HepG2 (cell line): ENCODE measurements around the gene PARD3. TPM values are rescaled to one million over a fixed set of nuclear protein-coding genes. Genes with fewer than 3 reads are reported as not detected.

Source experiments
- ATAC-seq: fragments of 200-7000 bp; cut with Tn5 transposase; 3 replicates; pipeline ENCODE4 v1.9.1; 2020; ENCODE audit warnings: mild to moderate bottlenecking, moderate library complexity
- BruUV-seq: library from RNA; stranded (reverse); fragments of 400-500 nt; replicated peaks from 2 replicates; lab custom pipeline; 2021; lab: Mats Ljungman, UMichigan
- CTCF ChIA-PET: fragments of 300-600 bp; formaldehyde crosslinking; extraction: SDS; loops from one replicate; lab custom pipeline; 2021; ENCODE audit warnings: low total read pairs, inconsistent platforms, low intra/inter-chr PET ratio; lab: Yijun Ruan, JAX
- POLR2A ChIA-PET: fragments of 350-600 bp; sonication (Branson Sonifier 250); formaldehyde crosslinking; loops from one replicate; lab custom pipeline; 2020; ENCODE audit warnings: antibody characterized with exemption, inconsistent platforms; lab: Yijun Ruan, JAX
- DNase-seq: peaks from one replicate; pipeline ENCODE4 v3.0.0-alpha.2; 2015; ENCODE audit warnings: low spot score
- FAIRE-seq: peaks from 3 replicates; lab custom pipeline; 2011; peaks lifted over from hg19 to GRCh38; lab: Jason Lieb, UNC
- H2AFZ ChIP-seq: one replicate; pipeline ENCODE4 v1.6.1; 2011; ENCODE audit warnings: low read length, inconsistent platforms
- H3K27ac ChIP-seq: fragments of 300-600 bp; 3 replicates; pipeline ENCODE4 v1.8.0; 2011; ENCODE audit warnings: mixed run types, mild to moderate bottlenecking, mixed read lengths, low read length, inconsistent platforms; ENCODE audit not compliant: insufficient read depth; ENCODE audit errors: extremely low read length
- H3K27me3 ChIP-seq, 2 experiments: fragments of 200-600 bp in 1 of 2; 2 replicates in 1 of 2; 3 replicates in 1 of 2; pipeline versions ENCODE4 v1.6.0 to v1.8.0; 2011; ENCODE audit warnings: low read length in 2 of 2, mild to moderate bottlenecking in 2 of 2, moderate library complexity in 2 of 2, inconsistent platforms in 1 of 2; ENCODE audit not compliant: insufficient read depth in 2 of 2, control insufficient read depth in 1 of 2
- H3K36me3 ChIP-seq, 2 experiments: fragments of 200-600 bp in 1 of 2; replicated peaks in 1 of 2; 2 replicates in 1 of 2; 3 replicates in 1 of 2; pipeline versions ENCODE4 v1.5.1 to v1.8.0; 2011; ENCODE audit warnings: low read length in 2 of 2, inconsistent platforms in 1 of 2; ENCODE audit not compliant: insufficient read depth in 2 of 2, control insufficient read depth in 1 of 2
- H3K4me1 ChIP-seq: 2 replicates; pipeline ENCODE4 v1.5.1; 2012; ENCODE audit warnings: low read length, inconsistent platforms; ENCODE audit not compliant: insufficient read depth
- H3K4me2 ChIP-seq: 2 replicates; pipeline ENCODE4 v1.6.0; 2011; ENCODE audit warnings: low read depth, low read length, inconsistent platforms
- H3K4me3 ChIP-seq, 3 experiments: fragments of 200-600 bp in 1 of 3; sonication (generic), shearing (Covaris generic) in 1 of 3; replicated peaks in 1 of 3; 2 replicates each; pipeline ENCODE4 v1.5.1; 2011 to 2016; ENCODE audit warnings: low read length in 3 of 3, inconsistent platforms in 2 of 3, low read depth in 2 of 3, mild to moderate bottlenecking in 2 of 3, control low read depth in 1 of 3, mixed read lengths in 1 of 3; ENCODE audit not compliant: insufficient read depth in 1 of 3
- H3K79me2 ChIP-seq: one replicate; pipeline ENCODE4 v1.6.1; 2011; ENCODE audit warnings: low read length, inconsistent platforms; ENCODE audit not compliant: insufficient read depth
- H3K9ac ChIP-seq: 2 replicates; pipeline ENCODE4 v1.6.0; 2011; ENCODE audit warnings: mild to moderate bottlenecking, low read depth, low read length, inconsistent platforms; ENCODE audit not compliant: insufficient read depth
- H3K9me3 ChIP-seq: 2 replicates; pipeline ENCODE4 v1.5.1; 2012; ENCODE audit warnings: mild to moderate bottlenecking, low read length
- H4K20me1 ChIP-seq: 2 replicates; pipeline ENCODE4 v1.6.0; 2011; ENCODE audit warnings: inconsistent platforms, mild to moderate bottlenecking, low read length, moderate library complexity; ENCODE audit not compliant: insufficient read depth
- ATM ChIP-seq: fragments of 450-650 bp; IDR thresholded peaks from 2 replicates; pipeline ENCODE4 v1.7.1; 2017; ENCODE audit warnings: mild to moderate bottlenecking, borderline replicate concordance
- FOXK2 ChIP-seq: fragments of 450-650 bp; IDR thresholded peaks from 2 replicates; pipeline ENCODE4 v1.6.1; 2016
- HMG20B ChIP-seq: conservative IDR thresholded peaks from 2 replicates; pipeline ENCODE4 v1.6.1; 2016; ENCODE audit warnings: missing genetic modification reagents, missing compliant biosample characterization
- SALL2 ChIP-seq: sonication (generic); formaldehyde crosslinking; IDR thresholded peaks from 2 replicates; pipeline ENCODE4 v1.8.1; 2023; ENCODE audit warnings: mild to moderate bottlenecking, missing genetic modification reagents, inconsistent platforms
- ZNF335 ChIP-seq: sonication (generic); formaldehyde crosslinking; IDR thresholded peaks from 2 replicates; pipeline ENCODE4 v1.4.0; 2020; ENCODE audit warnings: missing genetic modification reagents
- ZNF33A ChIP-seq: sonication (generic); formaldehyde crosslinking; IDR thresholded peaks from 2 replicates; pipeline ENCODE4 v1.5.1; 2020; ENCODE audit warnings: missing genetic modification reagents, mild to moderate bottlenecking, moderate library complexity, borderline replicate concordance
- ZNF550 ChIP-seq: sonication (generic); formaldehyde crosslinking; IDR thresholded peaks from 2 replicates; pipeline ENCODE4 v1.4.0; 2020; ENCODE audit warnings: mild to moderate bottlenecking, missing genetic modification reagents, borderline replicate concordance
- ZNF598 ChIP-seq: sonication (generic); formaldehyde crosslinking; IDR thresholded peaks from 2 replicates; pipeline ENCODE4 v1.5.1; 2020; ENCODE audit warnings: mild to moderate bottlenecking, missing genetic modification reagents, borderline replicate concordance
- ZNF672 ChIP-seq: sonication (generic); formaldehyde crosslinking; IDR thresholded peaks from 2 replicates; pipeline ENCODE4 v1.8.1; 2022; ENCODE audit warnings: missing genetic modification reagents
- ZNF773 ChIP-seq: sonication (generic); formaldehyde crosslinking; IDR thresholded peaks from 2 replicates; pipeline ENCODE4 v1.4.0; 2020; ENCODE audit warnings: missing genetic modification reagents, borderline replicate concordance
- ZNF841 ChIP-seq: sonication (generic); formaldehyde crosslinking; IDR thresholded peaks from 2 replicates; pipeline ENCODE4 v1.8.1; 2023; ENCODE audit warnings: missing genetic modification reagents, borderline replicate concordance
- WGBS: methylation state at CpG from one replicate; pipeline ENCODE4 v1.1.6; 2017; ENCODE audit warnings: low lambda C conversion rate; 5-methylcytosine and 5-hydroxymethylcytosine counted together
- in situ Hi-C: cut with HindIII; loops from 2 replicates; pipeline ENCODE4 v1.10.0; 2017; ENCODE audit warnings: low pct_unique_long_range_greater_than_20kb; ENCODE audit not compliant: extremely low pct_ligation_motif_present
- intact Hi-C: fragments of 100-400 bp; cut with micrococcal nuclease; formaldehyde crosslinking; loops from one replicate; pipeline ENCODE4 v1.10.0; 2022; ENCODE audit not compliant: unreplicated experiment
- polyA plus RNA-seq, 8 experiments: library from polyadenylated mRNA; depleted of rRNA in 3 of 8; stranded (reverse) in 7 of 8; unstranded in 1 of 8; fragments of >200 nt; fragmentation: Illumina TruSeq in 4 of 8; extraction: Trizol in 4 of 8; gene quantifications; 2 replicates each; pipeline versions ENCODE4 v1.2.1 to v1.2.3, GENCODE V29; 2011 to 2016; ENCODE audit warnings: low read depth in 4 of 8, missing spikeins in 1 of 8, mixed read lengths in 1 of 8; ENCODE audit not compliant: insufficient read depth in 1 of 8
- total RNA-seq, 5 experiments: library from RNA; depleted of rRNA; stranded (reverse); fragments of >200 nt; fragmentation: Illumina TruSeq; extraction: Trizol; gene quantifications; 2 replicates each; pipeline ENCODE4 v1.2.3, GENCODE V29; 2016; ENCODE audit warnings: low read depth in 1 of 5
- TF ChIP-seq, protein P1 (sequence below): sonication (generic); formaldehyde crosslinking; IDR thresholded peaks from 2 replicates; pipeline ENCODE4 v1.5.0; 2020; ENCODE audit warnings: mild to moderate bottlenecking, missing genetic modification reagents
- TF ChIP-seq, protein P2 (sequence below): sonication (generic); formaldehyde crosslinking; IDR thresholded peaks from 2 replicates; pipeline ENCODE4 v1.8.1; 2023; ENCODE audit warnings: mild to moderate bottlenecking, inconsistent platforms, moderate library complexity, missing genetic modification reagents, borderline replicate concordance

PARD3 gene
- total and polyA plus RNA-seq, 2 of the 13 experiments (the other 11 are each of a cell fraction or from before 2014, with no cell fraction given): 40.9 to 60.0 TPM

DNA sequence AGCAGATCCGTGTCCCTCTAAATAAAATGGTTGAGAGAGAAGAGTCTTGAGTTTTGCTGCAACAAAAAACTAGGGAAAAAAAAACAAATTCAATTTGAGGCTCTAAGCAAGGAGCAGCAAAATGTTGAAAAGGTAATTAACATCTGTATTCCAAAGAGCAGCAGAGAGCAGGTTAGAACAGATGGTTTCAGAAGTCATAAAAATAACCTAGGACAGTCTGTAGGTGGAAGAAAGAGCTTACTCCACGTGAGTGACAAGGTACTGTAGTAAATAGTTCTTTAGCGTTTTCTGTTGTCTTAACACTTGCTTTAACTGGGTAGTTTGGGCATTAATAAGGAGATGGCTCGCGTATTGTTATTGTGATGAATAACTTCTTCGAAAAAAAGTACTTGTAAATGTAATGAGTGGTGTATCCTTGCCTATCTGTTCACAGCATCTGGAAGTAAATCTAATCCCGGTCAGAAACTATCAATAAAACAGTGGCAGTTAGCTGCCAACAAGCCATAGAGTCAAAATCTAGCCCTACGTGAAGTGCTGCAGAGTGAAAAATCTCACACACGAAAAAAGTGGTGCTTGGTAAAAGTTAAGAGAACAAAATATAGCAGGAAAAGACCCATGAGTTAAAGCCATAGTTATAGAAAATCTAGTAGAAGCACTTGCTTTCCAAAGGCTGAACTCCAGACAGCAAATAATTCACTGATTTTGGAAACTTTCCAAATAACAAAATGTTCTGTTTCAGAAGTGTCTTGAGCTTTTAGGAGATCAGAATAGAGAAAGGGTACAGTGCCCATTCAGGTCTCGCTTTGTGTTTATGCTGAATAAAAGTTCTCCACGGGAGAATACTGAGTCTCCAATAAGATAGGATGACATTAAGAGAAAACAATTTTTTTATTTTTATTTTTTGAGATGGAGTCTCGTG lies 49.3 kb upstream of the PARD3 start:
- Histone ChIP-seq H3K27me3 (peaks cover 0 to 2% of the 10 kb centered on the region in 2 experiments; a peak in 1 of 5 replicates), H3K27ac (no peak overlapping the region), H4K20me1 (no peaks in the 10 kb centered on the region), H3K4me1 (peaks cover 22% of the 10 kb centered on the region), H3K79me2 (no peaks in the 10 kb centered on the region), H3K9me3 (no peaks in the 10 kb centered on the region), H3K4me3 (no peak overlapping the region), H3K36me3 (no peaks in the 10 kb centered on the region), H2AFZ (no peak overlapping the region), H3K9ac (no peak overlapping the region), H3K4me2 (no peak overlapping the region)
- no peak for FAIRE-seq
- in situ Hi-C loops (no loop called here), intact Hi-C loops (no loop called here)
- DNase-seq: no peak
- POLR2A ChIA-PET: no interaction called here
- no peak for ATAC-seq
- BruUV-seq: no TSS peak
- CTCF ChIA-PET: no interaction called here
- TF ChIP-seq ZNF841 (CRISPR knock-in tag): no peak
- no peak for TF ChIP-seq ZNF33A (CRISPR knock-in tag)
- no peak for TF ChIP-seq FOXK2
- no peak for TF ChIP-seq HMG20B (CRISPR knock-in tag)
- TF ChIP-seq, protein P1, sequence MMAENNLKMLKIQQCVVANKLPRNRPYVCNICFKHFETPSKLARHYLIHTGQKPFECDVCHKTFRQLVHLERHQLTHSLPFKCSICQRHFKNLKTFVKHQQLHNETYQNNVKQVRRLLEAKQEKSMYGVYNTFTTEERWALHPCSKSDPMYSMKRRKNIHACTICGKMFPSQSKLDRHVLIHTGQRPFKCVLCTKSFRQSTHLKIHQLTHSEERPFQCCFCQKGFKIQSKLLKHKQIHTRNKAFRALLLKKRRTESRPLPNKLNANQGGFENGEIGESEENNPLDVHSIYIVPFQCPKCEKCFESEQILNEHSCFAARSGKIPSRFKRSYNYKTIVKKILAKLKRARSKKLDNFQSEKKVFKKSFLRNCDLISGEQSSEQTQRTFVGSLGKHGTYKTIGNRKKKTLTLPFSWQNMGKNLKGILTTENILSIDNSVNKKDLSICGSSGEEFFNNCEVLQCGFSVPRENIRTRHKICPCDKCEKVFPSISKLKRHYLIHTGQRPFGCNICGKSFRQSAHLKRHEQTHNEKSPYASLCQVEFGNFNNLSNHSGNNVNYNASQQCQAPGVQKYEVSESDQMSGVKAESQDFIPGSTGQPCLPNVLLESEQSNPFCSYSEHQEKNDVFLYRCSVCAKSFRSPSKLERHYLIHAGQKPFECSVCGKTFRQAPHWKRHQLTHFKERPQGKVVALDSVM: no peak
- TF ChIP-seq ZNF672 (CRISPR knock-in tag): no peak
- no peak for TF ChIP-seq SALL2 (CRISPR knock-in tag)
- TF ChIP-seq ZNF773: no peak
- TF ChIP-seq ZNF335: no peak
- TF ChIP-seq, protein P2, sequence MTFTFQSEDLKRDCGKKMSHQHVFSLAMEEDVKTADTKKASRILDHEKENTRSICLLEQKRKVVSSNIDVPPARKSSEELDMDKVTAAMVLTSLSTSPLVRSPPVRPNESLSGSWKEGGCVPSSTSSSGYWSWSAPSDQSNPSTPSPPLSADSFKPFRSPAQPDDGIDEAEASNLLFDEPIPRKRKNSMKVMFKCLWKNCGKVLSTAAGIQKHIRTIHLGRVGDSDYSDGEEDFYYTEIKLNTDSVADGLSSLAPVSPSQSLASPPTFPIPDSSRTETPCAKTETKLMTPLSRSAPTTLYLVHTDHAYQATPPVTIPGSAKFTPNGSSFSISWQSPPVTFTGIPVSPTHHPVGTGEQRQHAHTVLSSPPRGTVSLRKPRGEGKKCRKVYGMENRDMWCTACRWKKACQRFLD (CRISPR knock-in tag): no peak
- no peak for TF ChIP-seq ZNF550 (CRISPR knock-in tag)
- no peak for TF ChIP-seq ATM
- no peak for TF ChIP-seq ZNF598
- WGBS: 51% methylated on average over 12 of the region's 12 CpGs
